ENCODE results near the gene CHP2.

DNA sequence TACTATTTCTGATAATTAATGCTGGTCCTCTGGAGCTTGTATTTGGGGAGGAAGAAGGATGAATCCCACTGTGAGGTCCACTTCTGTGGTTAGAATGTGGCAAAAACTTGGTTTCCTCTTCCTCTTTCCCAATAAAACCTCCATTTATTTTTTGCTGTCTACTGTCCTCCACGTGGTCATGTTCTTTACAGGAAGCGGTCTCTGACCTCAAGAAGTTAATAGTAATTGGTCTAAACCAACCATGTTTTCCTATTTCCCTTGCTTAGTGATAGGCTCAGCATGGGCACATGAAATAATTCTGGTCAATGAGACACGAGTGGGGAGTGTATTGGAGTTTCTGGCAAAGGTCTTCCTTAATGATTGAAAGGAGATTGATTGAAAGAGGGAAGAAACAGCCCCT, 33.9 kb downstream of the CHP2 start:
- TF ChIP-seq, protein P1, sequence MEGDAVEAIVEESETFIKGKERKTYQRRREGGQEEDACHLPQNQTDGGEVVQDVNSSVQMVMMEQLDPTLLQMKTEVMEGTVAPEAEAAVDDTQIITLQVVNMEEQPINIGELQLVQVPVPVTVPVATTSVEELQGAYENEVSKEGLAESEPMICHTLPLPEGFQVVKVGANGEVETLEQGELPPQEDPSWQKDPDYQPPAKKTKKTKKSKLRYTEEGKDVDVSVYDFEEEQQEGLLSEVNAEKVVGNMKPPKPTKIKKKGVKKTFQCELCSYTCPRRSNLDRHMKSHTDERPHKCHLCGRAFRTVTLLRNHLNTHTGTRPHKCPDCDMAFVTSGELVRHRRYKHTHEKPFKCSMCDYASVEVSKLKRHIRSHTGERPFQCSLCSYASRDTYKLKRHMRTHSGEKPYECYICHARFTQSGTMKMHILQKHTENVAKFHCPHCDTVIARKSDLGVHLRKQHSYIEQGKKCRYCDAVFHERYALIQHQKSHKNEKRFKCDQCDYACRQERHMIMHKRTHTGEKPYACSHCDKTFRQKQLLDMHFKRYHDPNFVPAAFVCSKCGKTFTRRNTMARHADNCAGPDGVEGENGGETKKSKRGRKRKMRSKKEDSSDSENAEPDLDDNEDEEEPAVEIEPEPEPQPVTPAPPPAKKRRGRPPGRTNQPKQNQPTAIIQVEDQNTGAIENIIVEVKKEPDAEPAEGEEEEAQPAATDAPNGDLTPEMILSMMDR (conservative IDR thresholded peaks at IDR 0.05 in 1 of 2, IDR thresholded peaks at IDR 0.05 in 1 of 2; ENCODE audit: extremely low read depth in 1 of 2, insufficient read depth in 1 of 2, low read depth in 1 of 2, low read length in 2 of 2), result no peak
- no peak for TF ChIP-seq EZH2 (IDR thresholded peaks at IDR 0.05; ENCODE audit: borderline replicate concordance, low read length)

All from mammary epithelial cell (primary cell).